HUDEP-2 (cell line): Measurements from ENCODE around the gene HMGN5.

Source experiments
- DNase-seq, 76 experiments: peaks; one replicate each; lab custom pipeline; 2025; ENCODE audit not compliant: unreplicated experiment in 76 of 76; lab: John Stamatoyannopoulos, UW

Gene HMGN5

DNA sequence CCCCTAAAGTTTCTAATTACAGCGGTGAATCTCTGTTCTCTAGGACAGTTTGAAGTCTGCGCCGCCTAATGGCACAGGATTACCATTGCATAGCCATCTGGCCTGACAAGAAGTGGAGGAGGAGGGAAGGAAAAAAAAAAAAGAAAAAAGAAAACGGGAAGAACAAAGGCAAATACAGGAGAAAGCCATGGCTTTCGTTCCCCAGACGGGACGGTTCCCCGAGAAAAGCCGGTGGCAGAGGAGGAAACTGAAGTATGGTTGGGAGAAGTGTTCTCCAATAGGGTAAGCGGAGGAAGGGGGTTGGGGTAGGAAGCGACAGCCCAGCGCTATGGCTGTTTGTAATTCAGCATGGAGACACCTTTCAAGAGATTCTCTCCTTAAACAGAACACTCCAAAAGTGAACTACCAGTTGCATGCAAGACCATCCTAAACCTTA is 80.8 kb downstream of the HMGN5 start:
- peak in 63 of 76 experiments; percentile 0 to 59 (median 15) for DNase-seq

- DNase-seq: peak in 9 of 76 experiments; percentile 0 to 45 (median 11)
Measured at GRCh38 chrX:81120258-81120935, 81.3 kb downstream of the HMGN5 start.

GRCh38 chrX:81114757-81115156 is 87.0 kb downstream of the HMGN5 start:
- DNase-seq: no peak

DNA sequence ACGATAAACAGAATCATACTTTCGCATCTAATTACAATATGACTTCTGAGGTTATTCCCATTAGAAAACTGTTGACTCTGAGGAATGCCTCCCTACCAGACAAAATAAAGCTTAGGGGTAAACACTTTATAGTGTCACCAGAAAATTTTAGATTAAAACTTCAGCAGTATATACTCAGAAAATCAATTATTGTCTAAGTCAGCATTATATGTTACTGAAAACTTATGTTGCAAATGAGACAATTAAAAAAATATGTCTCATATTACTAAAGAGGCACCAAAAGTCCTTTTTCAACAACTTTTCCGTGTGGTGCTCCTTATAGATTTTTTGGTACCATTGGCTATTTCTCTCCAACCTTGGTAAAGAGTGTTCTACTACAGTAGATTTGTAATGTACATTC is 91.4 kb downstream of the HMGN5 start:
- DNase-seq: no peak

GRCh38 chrX:81082649-81083048 is 119.1 kb downstream of the HMGN5 start:
- no peak for DNase-seq
